Dendritic cell treated with granulocyte-macrophage colony-stimulating factor and Interleukin-4, amounts not matched to agents 40 ng/mL and 50 ng/mL, for 4 days (primary cell): ENCODE results near the gene LLPH.

Source experiments
- H3K27ac Mint-ChIP-seq: one replicate; pipeline ENCODE4 v1.8.0; 2022; ENCODE audit warnings: mild to moderate bottlenecking, mixed read lengths
- H3K27me3 Mint-ChIP-seq: one replicate; pipeline ENCODE4 v1.8.0; 2022; ENCODE audit warnings: mild to moderate bottlenecking, mixed read lengths
- H3K36me3 Mint-ChIP-seq: one replicate; pipeline ENCODE4 v1.8.0; 2022; ENCODE audit warnings: low read depth, mixed read lengths
- H3K4me1 Mint-ChIP-seq: one replicate; pipeline ENCODE4 v1.8.0; 2022; ENCODE audit warnings: low read depth, mixed read lengths
- H3K4me3 Mint-ChIP-seq: one replicate; pipeline ENCODE4 v1.8.0; 2022; ENCODE audit warnings: mild to moderate bottlenecking, moderate library complexity, mixed read lengths
- H3K9me3 Mint-ChIP-seq: one replicate; pipeline ENCODE4 v1.8.0; 2022; ENCODE audit warnings: mixed read lengths
- intact Hi-C: fragments of 100-400 bp; cut with micrococcal nuclease; formaldehyde crosslinking; loops from one replicate; pipeline ENCODE4 v1.15.0; 2022

Gene LLPH

DNA sequence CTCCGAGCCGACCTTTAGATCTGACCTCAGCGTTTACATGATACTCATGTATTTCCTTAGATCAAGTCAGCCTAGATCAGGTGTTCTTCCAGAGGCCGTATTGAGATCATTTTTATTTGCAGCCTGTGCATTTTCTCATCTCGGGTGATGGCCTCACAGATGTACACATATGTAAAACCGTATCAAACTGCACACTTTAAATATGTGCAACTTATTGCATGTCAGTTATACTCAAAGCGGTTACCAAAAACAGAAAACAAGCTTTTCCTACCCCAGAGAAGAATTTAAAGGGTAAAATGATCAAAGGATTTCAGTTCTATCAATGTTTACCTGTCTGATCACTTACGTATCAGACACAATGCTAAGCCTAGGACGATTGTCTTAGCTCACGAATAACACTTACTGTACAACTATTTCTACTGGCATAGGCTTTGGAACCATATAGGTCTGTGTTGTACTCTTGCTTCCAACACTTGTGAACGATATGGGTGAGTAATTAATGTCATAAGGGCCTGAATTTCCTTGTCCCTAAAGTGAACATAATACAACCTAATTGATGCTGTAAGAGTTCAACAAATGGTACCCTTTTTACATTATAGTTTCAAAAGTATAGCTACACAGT, 628 bp upstream of the LLPH start:
- no peaks in the 10 kb centered on the region for H3K9me3 Mint-ChIP-seq
- peak overlapping the region; percentile 89 for H3K27ac Mint-ChIP-seq
- no peaks in the 10 kb centered on the region for H3K27me3 Mint-ChIP-seq
- intact Hi-C loops: loop anchor here (5.0 kb wide), 2 partner anchors 36 to 106 kb away; partner anchors contain the start of gene TMBIM4
- peaks cover 29% of the 10 kb centered on the region for H3K4me1 Mint-ChIP-seq
- peaks cover 57% of the 10 kb centered on the region for H3K36me3 Mint-ChIP-seq
- H3K4me3 Mint-ChIP-seq: peak overlapping the region; percentile 77

GRCh38 chr12:66129934-66130266, 650 bp downstream of the LLPH start:
- Mint-ChIP-seq H3K27me3 (no peaks in the 10 kb centered on the region), H3K4me3 (peak overlapping the region; percentile 77), H3K4me1 (peaks cover 34% of the 10 kb centered on the region), H3K27ac (peak overlapping the region; percentile 89), H3K36me3 (peaks cover 68% of the 10 kb centered on the region), H3K9me3 (no peaks in the 10 kb centered on the region)
- intact Hi-C loops: loop anchor here (5.0 kb wide), 2 partner anchors 37 to 107 kb away; partner anchors contain the start of gene TMBIM4

DNA sequence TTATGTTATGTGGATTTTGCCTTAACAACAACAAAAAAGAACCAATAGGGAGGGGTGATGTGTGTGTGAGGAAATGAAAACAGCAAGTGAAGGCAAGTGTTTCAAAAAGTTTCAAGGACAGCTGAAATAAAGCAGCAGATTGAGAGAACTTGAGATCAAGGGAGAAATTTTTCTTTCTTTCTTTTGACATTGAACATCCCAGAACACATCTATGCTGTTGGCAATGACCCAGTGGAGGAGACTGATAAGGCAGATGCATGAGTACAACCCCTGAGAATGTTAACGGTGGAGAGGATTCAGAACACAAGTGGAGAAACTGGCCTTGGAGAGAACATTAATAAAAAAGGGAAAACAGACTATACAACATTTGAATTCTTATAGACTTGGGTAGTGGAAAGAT, 2.9 kb downstream of the LLPH start:
- H3K4me1 Mint-ChIP-seq: peaks cover 31% of the 10 kb centered on the region
- H3K9me3 Mint-ChIP-seq: no peaks in the 10 kb centered on the region
- no peaks in the 10 kb centered on the region for H3K27me3 Mint-ChIP-seq
- intact Hi-C loops: no loop called here
- no peak overlapping the region for H3K27ac Mint-ChIP-seq
- no peak overlapping the region for H3K4me3 Mint-ChIP-seq
- H3K36me3 Mint-ChIP-seq: peaks cover 84% of the 10 kb centered on the region

DNA sequence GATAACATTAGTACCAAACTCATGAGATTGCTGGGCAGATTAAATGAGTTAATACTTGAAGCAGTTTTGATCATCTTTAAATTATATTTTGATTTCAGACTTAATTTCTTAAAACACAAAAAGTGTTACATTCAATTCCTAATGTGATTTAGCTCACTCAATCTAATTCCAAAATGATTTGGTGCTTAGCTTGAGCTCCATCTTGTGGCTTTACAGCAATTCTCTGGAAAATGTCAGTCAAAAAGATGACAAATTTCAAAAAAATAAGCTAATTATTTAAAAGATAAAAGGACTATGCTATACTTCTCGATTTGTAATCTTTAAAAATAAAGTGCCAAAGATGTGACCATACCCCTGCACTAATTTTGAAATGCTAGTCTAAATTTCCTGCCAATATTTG, 10.1 kb downstream of the LLPH start:
- intact Hi-C loops: no loop called here
- Mint-ChIP-seq H3K27ac (no peak overlapping the region), H3K4me1 (peaks cover 12% of the 10 kb centered on the region), H3K4me3 (no peak overlapping the region), H3K27me3 (no peaks in the 10 kb centered on the region), H3K9me3 (no peaks in the 10 kb centered on the region), H3K36me3 (peaks cover 48% of the 10 kb centered on the region)

GRCh38 chr12:66119870-66120241, 10.7 kb downstream of the LLPH start:
- Mint-ChIP-seq H3K4me1 (peaks cover 6% of the 10 kb centered on the region), H3K9me3 (no peaks in the 10 kb centered on the region), H3K36me3 (peaks cover 42% of the 10 kb centered on the region), H3K27me3 (no peaks in the 10 kb centered on the region), H3K4me3 (no peak overlapping the region), H3K27ac (no peak overlapping the region)
- intact Hi-C loops: no loop called here

GRCh38 chr12:66119229-66119869, 11.2 kb downstream of the LLPH start:
- no peak overlapping the region for H3K27ac Mint-ChIP-seq
- H3K27me3 Mint-ChIP-seq: no peaks in the 10 kb centered on the region
- H3K4me1 Mint-ChIP-seq: peaks cover 5% of the 10 kb centered on the region
- H3K9me3 Mint-ChIP-seq: no peaks in the 10 kb centered on the region
- peaks cover 37% of the 10 kb centered on the region for H3K36me3 Mint-ChIP-seq
- intact Hi-C loops: no loop called here
- no peak overlapping the region for H3K4me3 Mint-ChIP-seq

DNA sequence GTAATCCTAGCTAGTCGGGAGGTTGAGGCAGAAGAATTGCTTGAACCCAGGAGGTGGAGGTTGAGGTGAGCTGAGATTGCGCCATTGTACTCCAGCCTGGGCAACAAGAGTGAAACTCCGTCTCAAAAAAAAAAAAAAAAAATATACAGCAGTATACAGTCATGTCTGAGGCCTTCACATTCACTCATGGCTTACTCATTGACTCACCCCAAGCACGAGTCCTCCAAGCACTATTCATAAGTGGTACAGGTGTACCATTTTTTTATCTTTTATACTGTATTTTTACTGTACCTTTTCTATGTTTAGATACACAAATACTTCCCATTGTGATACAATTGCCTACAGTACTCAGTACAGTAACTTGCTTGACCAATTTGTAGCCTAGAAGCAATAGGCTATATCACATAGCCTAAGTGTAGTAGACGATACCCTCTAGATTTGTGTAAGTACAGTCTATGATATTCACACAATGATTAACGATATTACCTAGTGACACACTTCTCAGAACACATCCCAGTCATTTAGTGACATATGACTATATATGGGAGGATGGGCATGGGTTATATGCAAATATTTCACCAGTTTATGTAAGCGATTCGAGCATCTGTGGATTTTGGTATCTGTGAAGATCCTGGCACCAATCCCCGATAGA, 12.2 kb downstream of the LLPH start:
- H3K9me3 Mint-ChIP-seq: no peaks in the 10 kb centered on the region
- H3K27ac Mint-ChIP-seq: no peak overlapping the region
- H3K27me3 Mint-ChIP-seq: no peaks in the 10 kb centered on the region
- intact Hi-C loops: no loop called here
- H3K4me3 Mint-ChIP-seq: no peak overlapping the region
- H3K36me3 Mint-ChIP-seq: peaks cover 27% of the 10 kb centered on the region
- peaks cover 5% of the 10 kb centered on the region for H3K4me1 Mint-ChIP-seq

GRCh38 chr12:66117242-66117641, 13.3 kb downstream of the LLPH start:
- H3K4me3 Mint-ChIP-seq: no peak overlapping the region
- H3K9me3 Mint-ChIP-seq: no peaks in the 10 kb centered on the region
- peaks cover 16% of the 10 kb centered on the region for H3K36me3 Mint-ChIP-seq
- no peak overlapping the region for H3K27ac Mint-ChIP-seq
- H3K4me1 Mint-ChIP-seq: peaks cover 5% of the 10 kb centered on the region
- H3K27me3 Mint-ChIP-seq: no peaks in the 10 kb centered on the region
- intact Hi-C loops: no loop called here

GRCh38 chr12:66115071-66115600, 15.4 kb downstream of the LLPH start:
- no peaks in the 10 kb centered on the region for H3K27me3 Mint-ChIP-seq
- no peak overlapping the region for H3K4me3 Mint-ChIP-seq
- no peaks in the 10 kb centered on the region for H3K36me3 Mint-ChIP-seq
- intact Hi-C loops: no loop called here
- H3K4me1 Mint-ChIP-seq: peaks cover 5% of the 10 kb centered on the region
- no peak overlapping the region for H3K27ac Mint-ChIP-seq
- no peaks in the 10 kb centered on the region for H3K9me3 Mint-ChIP-seq

DNA sequence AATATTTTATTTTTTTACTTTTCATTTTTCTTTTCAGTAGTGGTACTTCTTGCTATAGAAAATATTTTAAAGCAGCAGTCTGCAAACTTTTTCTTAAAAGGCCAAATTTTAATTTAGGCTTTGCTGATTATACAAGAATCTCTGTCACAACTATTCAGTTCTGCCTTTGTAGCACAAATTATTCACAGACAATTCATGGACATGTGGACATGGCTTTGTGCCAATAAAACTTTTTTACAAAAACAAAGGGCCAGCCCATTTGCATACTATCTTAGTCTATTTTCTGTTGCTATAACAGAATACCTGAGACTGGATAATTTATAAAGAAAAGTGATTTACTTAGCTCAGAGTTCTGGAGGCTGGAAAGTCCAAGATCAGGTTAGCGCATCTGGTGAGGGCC, 17.1 kb downstream of the LLPH start:
- Mint-ChIP-seq H3K27me3 (no peaks in the 10 kb centered on the region), H3K36me3 (no peaks in the 10 kb centered on the region), H3K9me3 (no peaks in the 10 kb centered on the region), H3K4me1 (no peaks in the 10 kb centered on the region), H3K27ac (no peak overlapping the region), H3K4me3 (no peak overlapping the region)
- intact Hi-C loops: no loop called here

DNA sequence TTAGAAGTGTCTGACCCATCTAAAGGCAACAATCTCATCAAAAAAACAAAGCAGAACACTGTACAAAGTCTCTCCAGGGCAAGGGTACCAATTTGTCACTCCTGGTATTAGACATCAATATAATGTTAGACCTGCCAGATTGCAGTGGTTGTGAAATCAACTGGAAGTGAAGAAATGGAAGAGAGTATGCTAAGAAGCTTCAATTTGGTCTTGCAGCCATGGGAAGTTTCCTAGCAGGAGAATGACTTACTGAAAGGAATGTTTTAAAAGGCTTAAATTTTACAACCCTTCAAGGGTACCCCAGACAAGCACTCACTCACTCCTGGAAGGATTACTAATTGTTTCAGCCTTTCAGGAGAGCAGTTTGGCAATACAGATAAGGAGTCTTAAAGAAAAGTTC, 18.9 kb downstream of the LLPH start:
- intact Hi-C loops: no loop called here
- no peak overlapping the region for H3K4me3 Mint-ChIP-seq
- H3K9me3 Mint-ChIP-seq: no peaks in the 10 kb centered on the region

DNA sequence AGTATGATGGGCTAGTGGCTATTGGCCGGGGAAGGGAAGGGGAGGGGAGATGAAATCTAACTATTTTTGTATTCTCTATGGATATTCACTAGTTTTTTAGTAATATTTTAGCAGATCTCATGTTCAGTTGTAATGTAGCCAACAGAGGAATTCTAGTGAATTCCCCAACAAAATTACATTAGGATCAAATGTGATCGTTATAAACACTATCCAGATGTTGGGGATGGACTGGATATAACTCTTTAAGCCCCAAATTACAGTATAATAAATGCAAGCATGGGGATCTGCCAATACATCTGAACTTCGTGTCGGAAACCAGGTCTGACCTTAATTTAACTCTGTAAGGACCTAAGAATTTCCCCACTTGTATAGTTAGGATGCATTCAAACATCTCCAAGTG, 21.5 kb downstream of the LLPH start:
- no peaks in the 10 kb centered on the region for H3K27me3 Mint-ChIP-seq
- H3K4me3 Mint-ChIP-seq: no peak overlapping the region
- H3K27ac Mint-ChIP-seq: no peak overlapping the region
- intact Hi-C loops: loop anchor here (5.0 kb wide), 1 partner anchor 792 kb away; no protein-coding TSS in a partner anchor
- H3K4me1 Mint-ChIP-seq: peaks cover 9% of the 10 kb centered on the region
- no peaks in the 10 kb centered on the region for H3K36me3 Mint-ChIP-seq
- no peaks in the 10 kb centered on the region for H3K9me3 Mint-ChIP-seq

More for the DNA sequence above, 18.9 kb downstream of the LLPH start:
- H3K36me3 Mint-ChIP-seq: no peaks in the 10 kb centered on the region
- H3K4me1 Mint-ChIP-seq: peaks cover 9% of the 10 kb centered on the region
- H3K27ac Mint-ChIP-seq: no peak overlapping the region
- H3K27me3 Mint-ChIP-seq: no peaks in the 10 kb centered on the region

DNA sequence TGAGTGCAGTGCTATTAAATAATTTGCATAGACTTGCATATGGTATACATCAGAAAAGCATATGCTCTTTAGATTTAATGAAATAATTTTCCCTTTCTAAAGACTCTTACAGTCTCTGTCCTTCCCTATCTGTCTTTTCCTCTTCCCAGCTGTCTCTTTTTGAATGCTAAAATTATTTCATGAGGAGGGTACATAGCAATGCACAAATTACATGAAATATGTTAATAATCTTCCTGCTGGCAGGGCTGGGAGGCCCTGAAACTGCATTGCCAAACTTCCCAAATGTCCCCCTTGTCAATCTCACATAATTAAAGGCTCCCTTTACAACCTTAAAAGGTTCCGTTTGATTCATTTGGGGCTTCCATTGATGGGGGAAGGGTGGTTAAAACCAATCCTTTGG, 22.2 kb downstream of the LLPH start:
- intact Hi-C loops: loop anchor here (5.0 kb wide), 1 partner anchor 791 kb away; no protein-coding TSS in a partner anchor
- H3K36me3 Mint-ChIP-seq: no peaks in the 10 kb centered on the region

GRCh38 chr12:66107451-66107915, 23.1 kb downstream of the LLPH start:
- Mint-ChIP-seq H3K27ac (no peak overlapping the region), H3K9me3 (no peaks in the 10 kb centered on the region), H3K36me3 (no peaks in the 10 kb centered on the region), H3K4me1 (peaks cover 9% of the 10 kb centered on the region), H3K27me3 (peaks cover 2% of the 10 kb centered on the region), H3K4me3 (no peak overlapping the region)
- intact Hi-C loops: loop anchor here (5.0 kb wide), 1 partner anchor 790 kb away; no protein-coding TSS in a partner anchor

More for the DNA sequence above, 22.2 kb downstream of the LLPH start:
- no peaks in the 10 kb centered on the region for H3K27me3 Mint-ChIP-seq
- H3K27ac Mint-ChIP-seq: no peak overlapping the region
- no peaks in the 10 kb centered on the region for H3K9me3 Mint-ChIP-seq
- peaks cover 9% of the 10 kb centered on the region for H3K4me1 Mint-ChIP-seq
- H3K4me3 Mint-ChIP-seq: no peak overlapping the region
